A673 (cell line): ENCODE measurements around the gene AXDND1.

ENCODE experiments used
- EZH2 ChIP-seq: fragments of 200-600 bp; sonication (generic); IDR thresholded peaks from 2 replicates; pipeline ENCODE4 v1.6.1; 2017; ENCODE audit warnings: borderline replicate concordance, low read depth, mild to moderate bottlenecking, mixed read lengths, antibody characterized with exemption, low read length; ENCODE audit not compliant: poor library complexity, severe bottlenecking
- TF ChIP-seq, protein P1 (sequence below): fragments of 300-800, 200-600 bp; sonication (generic); conservative IDR thresholded peaks from 2 replicates; pipeline ENCODE4 v1.5.1; 2017; ENCODE audit warnings: low read depth, mild to moderate bottlenecking, antibody characterized with exemption, low read length, moderate library complexity, mixed read lengths

DNA sequence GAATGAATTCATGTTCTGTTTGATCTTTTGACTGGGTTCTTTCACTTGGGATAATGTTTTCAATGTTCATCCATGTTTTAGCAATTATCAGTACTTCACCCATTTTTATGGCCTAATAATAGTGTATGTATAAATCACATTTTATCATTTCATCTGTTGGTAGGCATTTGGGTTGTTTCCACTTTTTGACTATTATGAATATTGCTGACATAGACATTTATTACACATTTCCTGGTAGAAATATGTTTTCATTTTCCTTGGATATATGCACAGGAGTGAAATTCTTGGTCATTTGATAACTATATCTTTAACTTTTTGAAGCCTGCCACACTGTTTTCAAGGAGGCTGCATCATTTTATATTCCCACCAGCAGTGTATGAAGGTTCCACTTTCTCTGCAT lies 79.8 kb downstream of the AXDND1 start:
- TF ChIP-seq, protein P1, sequence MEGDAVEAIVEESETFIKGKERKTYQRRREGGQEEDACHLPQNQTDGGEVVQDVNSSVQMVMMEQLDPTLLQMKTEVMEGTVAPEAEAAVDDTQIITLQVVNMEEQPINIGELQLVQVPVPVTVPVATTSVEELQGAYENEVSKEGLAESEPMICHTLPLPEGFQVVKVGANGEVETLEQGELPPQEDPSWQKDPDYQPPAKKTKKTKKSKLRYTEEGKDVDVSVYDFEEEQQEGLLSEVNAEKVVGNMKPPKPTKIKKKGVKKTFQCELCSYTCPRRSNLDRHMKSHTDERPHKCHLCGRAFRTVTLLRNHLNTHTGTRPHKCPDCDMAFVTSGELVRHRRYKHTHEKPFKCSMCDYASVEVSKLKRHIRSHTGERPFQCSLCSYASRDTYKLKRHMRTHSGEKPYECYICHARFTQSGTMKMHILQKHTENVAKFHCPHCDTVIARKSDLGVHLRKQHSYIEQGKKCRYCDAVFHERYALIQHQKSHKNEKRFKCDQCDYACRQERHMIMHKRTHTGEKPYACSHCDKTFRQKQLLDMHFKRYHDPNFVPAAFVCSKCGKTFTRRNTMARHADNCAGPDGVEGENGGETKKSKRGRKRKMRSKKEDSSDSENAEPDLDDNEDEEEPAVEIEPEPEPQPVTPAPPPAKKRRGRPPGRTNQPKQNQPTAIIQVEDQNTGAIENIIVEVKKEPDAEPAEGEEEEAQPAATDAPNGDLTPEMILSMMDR, result no peak
- TF ChIP-seq EZH2, result no peak
